GM19099 (cell line): ENCODE data around the gene PLLP.

Source experiments
- POLR2A ChIP-seq: IDR thresholded peaks from 3 replicates; pipeline ENCODE4 v1.6.1; 2011; ENCODE audit warnings: low read depth; ENCODE audit not compliant: insufficient read length; ENCODE audit errors: extremely low read depth

Gene PLLP

GRCh38 chr16:57256601-57257395 is 27.7 kb downstream of the PLLP start:
- TF ChIP-seq POLR2A: no peak

GRCh38 chr16:57255686-57256415 is 28.6 kb downstream of the PLLP start:
- TF ChIP-seq POLR2A: no peak

GRCh38 chr16:57253466-57253865 is 31.0 kb downstream of the PLLP start:
- TF ChIP-seq POLR2A: no peak

DNA sequence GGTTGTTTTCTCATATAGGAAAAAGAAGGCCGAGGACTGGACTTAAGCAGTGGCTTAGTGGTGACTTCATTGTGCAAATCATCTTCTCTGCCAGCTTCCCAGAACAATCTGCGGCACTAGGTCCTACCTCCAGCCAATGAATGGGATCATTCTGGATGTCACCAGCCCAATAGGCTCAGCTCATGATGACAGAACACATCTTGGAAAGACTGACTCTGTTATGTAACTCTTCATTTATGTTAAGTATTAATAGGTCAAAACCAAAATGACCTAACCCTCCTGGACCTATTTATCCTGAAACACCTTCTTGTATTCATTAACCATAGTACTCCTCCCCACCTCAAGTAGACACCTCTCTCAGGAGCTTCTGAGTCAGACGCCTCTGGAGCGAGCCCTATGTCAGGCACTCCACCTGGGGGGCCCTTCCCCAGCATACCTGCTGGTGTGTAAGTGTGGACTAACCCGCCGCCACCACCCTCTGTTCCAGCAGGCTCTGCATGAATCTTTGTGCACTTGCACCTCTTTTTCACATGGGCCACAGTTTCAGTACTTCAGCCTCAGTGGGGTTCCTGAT is 32.2 kb downstream of the PLLP start:
- TF ChIP-seq POLR2A: no peak

GRCh38 chr16:57251352-57251751 is 33.1 kb downstream of the PLLP start:
- TF ChIP-seq POLR2A: no peak

- no peak for TF ChIP-seq POLR2A
These were observed 38.9 kb downstream of the PLLP start for GRCh38 chr16:57245472-57246113.

DNA sequence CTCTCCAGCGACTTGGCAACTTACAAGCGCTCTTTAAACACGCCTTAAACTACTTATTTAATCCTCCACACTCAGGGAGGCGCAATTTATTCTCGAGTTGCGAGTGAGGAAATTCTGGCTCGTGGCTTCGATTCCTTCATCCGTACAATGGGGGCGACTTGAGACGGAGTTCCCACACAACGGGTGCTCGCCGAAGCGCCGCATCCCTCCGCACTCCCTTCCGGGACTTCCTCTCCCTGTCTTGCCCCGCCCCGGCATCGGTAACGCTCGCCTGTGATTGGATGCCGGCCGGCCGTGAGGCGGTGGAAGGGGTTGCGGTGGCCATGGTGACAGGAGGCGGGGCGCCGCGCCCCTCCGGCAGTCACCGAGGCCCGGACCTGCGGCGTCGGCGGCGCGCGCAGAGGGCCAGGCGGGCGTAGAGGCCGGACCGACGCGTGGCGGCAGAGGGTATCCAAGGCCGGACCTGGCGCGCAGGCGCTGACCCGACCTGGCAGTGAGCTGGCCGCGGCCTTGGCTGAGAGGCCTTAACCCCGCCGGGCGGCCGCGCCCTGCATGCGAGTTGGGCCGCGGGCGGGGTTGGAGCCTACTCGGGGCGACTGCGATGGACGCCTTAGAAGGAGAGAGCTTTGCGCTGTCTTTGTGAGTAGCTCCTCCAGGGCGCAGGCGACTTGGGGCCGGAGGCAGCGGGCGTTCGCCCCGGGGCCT is 39.6 kb downstream of the PLLP start, which contains the start of gene ARL2BP:
ARL2BP (plus strand) TSS at position 493 of the 705 bp plus-strand sequence; CDS start at position 602, 109 bp downstream.
- peak; percentile 91 for TF ChIP-seq POLR2A

GRCh38 chr16:57244463-57244766 is 40.1 kb downstream of the PLLP start:
- no peak for TF ChIP-seq POLR2A

GRCh38 chr16:57242650-57243049 is 41.8 kb downstream of the PLLP start:
- no peak for TF ChIP-seq POLR2A

- no peak for TF ChIP-seq POLR2A
These were observed 43.6 kb downstream of the PLLP start for GRCh38 chr16:57240851-57241250.

DNA sequence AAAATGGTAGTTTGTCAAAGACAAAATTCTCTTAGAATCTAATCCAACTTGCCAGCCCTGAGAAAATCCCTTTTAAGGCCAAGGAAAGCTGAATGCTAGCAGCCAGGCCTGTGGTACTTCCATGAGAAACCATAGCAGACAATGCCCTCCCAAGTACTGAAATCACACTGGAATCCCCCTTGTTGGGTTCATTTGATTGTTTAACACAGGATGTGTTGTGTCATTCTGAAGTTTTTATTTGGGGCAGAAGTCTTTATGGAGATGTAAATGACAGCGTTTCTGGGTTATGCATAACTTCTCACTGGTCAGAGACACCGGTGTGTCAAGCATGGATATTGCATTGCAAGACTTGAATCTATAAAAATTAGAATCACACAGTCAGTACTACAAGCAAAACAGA is 45.4 kb downstream of the PLLP start:
- TF ChIP-seq POLR2A: no peak

GRCh38 chr16:57238682-57239081 is 45.8 kb downstream of the PLLP start:
- no peak for TF ChIP-seq POLR2A

DNA sequence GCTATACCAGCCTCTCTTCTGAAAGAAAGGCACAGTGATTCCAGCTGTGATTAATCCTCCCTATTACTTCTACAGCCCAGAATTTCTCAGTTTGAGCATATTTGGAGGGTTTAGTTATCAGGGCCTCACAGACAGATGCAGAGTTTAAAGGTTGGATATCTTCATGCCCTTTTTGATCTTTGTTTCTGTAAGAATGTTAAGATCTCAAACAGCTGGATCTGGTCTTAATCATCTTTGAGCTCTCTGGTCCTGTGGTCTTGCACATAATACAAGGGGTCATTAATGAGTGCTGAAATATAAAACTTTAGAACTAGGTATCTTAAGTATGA is 48.5 kb downstream of the PLLP start:
- no peak for TF ChIP-seq POLR2A

GRCh38 chr16:57235128-57236021 is 49.1 kb downstream of the PLLP start:
- TF ChIP-seq POLR2A: no peak
